Activated T-helper 1 cell treated with anti-CD3 and anti-CD28 coated beads, Interleukin-12 subunit alpha, Interleukin-12 subunit beta, Interleukin-2, Interleukin-4 antibody, amounts not matched to agents 30 ng/mL and 10 ng/mL and 1 ng/mL, durations not matched to agents 14 hours and 24 hours and 36 hours (primary cell): ENCODE measurements around the gene ZCCHC10. TPM values are rescaled to one million over a fixed set of nuclear protein-coding genes. Genes with fewer than 3 reads are reported as not detected.
"Not testable (repeated sequence)": the region's sequence is repeated elsewhere in the genome, so short reads cannot be mapped to it uniquely, and the experiment has no call there.

Experiments used
- DNase-seq: peaks from one replicate; pipeline ENCODE4 v3.0.0; 2021; ENCODE audit warnings: low spot score
- H3K27ac Mint-ChIP-seq: one replicate; pipeline ENCODE4 v1.8.0; 2021; ENCODE audit warnings: mild to moderate bottlenecking, mixed read lengths
- H3K27me3 Mint-ChIP-seq: one replicate; pipeline ENCODE4 v1.8.0; 2022; ENCODE audit warnings: mild to moderate bottlenecking, moderate library complexity, mixed read lengths; ENCODE audit not compliant: insufficient read depth
- H3K36me3 Mint-ChIP-seq: one replicate; pipeline ENCODE4 v1.8.0; 2021; ENCODE audit warnings: low read depth, mixed read lengths
- H3K4me1 Mint-ChIP-seq: one replicate; pipeline ENCODE4 v1.8.0; 2021; ENCODE audit warnings: low read depth, mixed read lengths
- H3K4me3 Mint-ChIP-seq: one replicate; pipeline ENCODE4 v1.8.0; 2021; ENCODE audit warnings: mild to moderate bottlenecking, moderate library complexity, mixed read lengths
- H3K9me3 Mint-ChIP-seq: one replicate; pipeline ENCODE4 v1.8.0; 2021; ENCODE audit warnings: mixed read lengths
- intact Hi-C: fragments of 100-400 bp; cut with micrococcal nuclease; formaldehyde crosslinking; loops from one replicate; pipeline ENCODE4 v1.15.1; 2024
- total RNA-seq: library from RNA; stranded (reverse); gene quantifications from 2 replicates; pipeline ENCODE4 v1.2.3, GENCODE V29; 2022

ZCCHC10 gene
- total RNA-seq, 1 donor from 2014 or later = 41.7 TPM

- Mint-ChIP-seq H3K9me3 (no peaks in the 10 kb centered on the region), H3K27me3 (peaks cover 12% of the 10 kb centered on the region), H3K27ac (no peak overlapping the region), H3K4me1 (no peaks in the 10 kb centered on the region), H3K36me3 (no peaks in the 10 kb centered on the region), H3K4me3 (no peak overlapping the region)
- intact Hi-C loops = no loop called here
- DNase-seq = no peak
These were observed 7.7 kb upstream of the ZCCHC10 start for GRCh38 chr5:133034064-133034463.

- no peaks in the 10 kb centered on the region for H3K4me1 Mint-ChIP-seq
- DNase-seq = no peak
- H3K27me3 Mint-ChIP-seq = peaks cover 12% of the 10 kb centered on the region
- no peaks in the 10 kb centered on the region for H3K9me3 Mint-ChIP-seq
- no peak overlapping the region for H3K4me3 Mint-ChIP-seq
- H3K27ac Mint-ChIP-seq = no peak overlapping the region
- intact Hi-C loops = no loop called here
- H3K36me3 Mint-ChIP-seq = no peaks in the 10 kb centered on the region
These were observed 6.7 kb upstream of the ZCCHC10 start for GRCh38 chr5:133032852-133033742.

GRCh38 chr5:133030343-133031005 is 4.1 kb upstream of the ZCCHC10 start:
- Mint-ChIP-seq H3K9me3 (no peaks in the 10 kb centered on the region), H3K27ac (no peak overlapping the region), H3K36me3 (peaks cover 3% of the 10 kb centered on the region), H3K27me3 (peaks cover 11% of the 10 kb centered on the region), H3K4me1 (peaks cover 9% of the 10 kb centered on the region), H3K4me3 (no peak overlapping the region)
- DNase-seq = no peak
- intact Hi-C loops = no loop called here

DNA sequence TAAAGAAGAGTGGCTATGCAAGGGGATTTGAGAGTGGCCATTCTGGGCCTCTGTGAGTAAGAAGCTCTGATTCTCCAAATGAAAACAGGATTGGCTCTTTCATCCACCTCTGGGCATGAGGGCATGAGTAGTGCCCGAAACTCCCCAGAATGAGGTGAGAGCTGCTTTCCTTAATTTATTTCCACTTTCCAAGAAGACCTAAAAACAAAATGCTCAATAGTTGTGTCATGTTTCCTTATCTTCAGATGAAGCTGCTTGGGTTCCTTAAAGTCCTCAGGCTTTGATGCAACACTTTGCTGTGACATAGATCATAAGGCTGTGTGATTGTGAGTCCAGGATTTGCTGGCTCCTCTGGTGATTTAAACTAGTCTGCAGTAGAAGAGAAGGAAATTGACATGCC is 3.1 kb upstream of the ZCCHC10 start:
- Mint-ChIP-seq H3K27ac (no peak overlapping the region), H3K36me3 (peaks cover 5% of the 10 kb centered on the region), H3K27me3 (peaks cover 9% of the 10 kb centered on the region), H3K9me3 (no peaks in the 10 kb centered on the region), H3K4me1 (peaks cover 16% of the 10 kb centered on the region), H3K4me3 (no peak overlapping the region)
- intact Hi-C loops = loop anchor here (10.0 kb wide), 1 partner anchor 135 kb away; no protein-coding TSS in a partner anchor
- no peak for DNase-seq

GRCh38 chr5:133026664-133027153 is 360 bp upstream of the ZCCHC10 start:
- Mint-ChIP-seq H3K27me3 (peaks cover 4% of the 10 kb centered on the region), H3K4me1 (peaks cover 23% of the 10 kb centered on the region), H3K4me3 (peak overlapping the region; percentile 90), H3K36me3 (peaks cover 13% of the 10 kb centered on the region), H3K27ac (peak overlapping the region; percentile 27), H3K9me3 (no peaks in the 10 kb centered on the region)
- no peak for DNase-seq
- intact Hi-C loops = loop anchor here (1.0 to 10.0 kb wide), 4 partner anchors 25 to 160 kb away; partner anchors contain the start of genes GDF9 and UQCRQ

- intact Hi-C loops, H3K4me3 Mint-ChIP-seq, H3K4me1 Mint-ChIP-seq, H3K27me3 Mint-ChIP-seq, H3K9me3 Mint-ChIP-seq, H3K27ac Mint-ChIP-seq, DNase-seq: not testable (repeated sequence)
- peaks cover 30% of the 10 kb centered on the region for H3K36me3 Mint-ChIP-seq
These were observed 6.9 kb downstream of the ZCCHC10 start for GRCh38 chr5:133019471-133019870.

- Mint-ChIP-seq H3K4me1 (no peaks in the 10 kb centered on the region), H3K27me3 (no peaks in the 10 kb centered on the region), H3K9me3 (no peaks in the 10 kb centered on the region), H3K27ac (no peak overlapping the region), H3K4me3 (no peak overlapping the region), H3K36me3 (peaks cover 23% of the 10 kb centered on the region)
- DNase-seq = no peak
- intact Hi-C loops = no loop called here
These were observed 8.4 kb downstream of the ZCCHC10 start for GRCh38 chr5:133017964-133018363.

DNA sequence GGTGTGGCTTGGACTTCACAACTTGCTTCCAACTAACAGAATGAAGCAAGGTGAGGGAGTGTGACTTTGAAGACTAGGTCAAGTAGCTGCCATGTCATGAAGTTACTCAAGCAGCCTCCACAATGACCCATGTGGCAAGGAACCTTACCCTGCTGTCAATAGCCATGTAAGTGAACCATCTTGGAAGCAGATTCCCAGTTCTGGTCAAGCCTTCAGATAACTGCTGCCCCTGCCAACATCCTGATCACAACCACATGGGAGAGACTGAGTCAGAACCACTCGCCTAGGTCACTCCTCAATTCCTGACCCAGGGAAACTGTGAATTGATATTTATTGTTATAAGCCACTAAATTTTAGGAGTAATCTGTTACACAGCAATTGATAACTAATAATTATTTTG is 10.9 kb downstream of the ZCCHC10 start:
- Mint-ChIP-seq H3K9me3 (no peaks in the 10 kb centered on the region), H3K4me1 (no peaks in the 10 kb centered on the region), H3K27me3 (no peaks in the 10 kb centered on the region), H3K27ac (no peak overlapping the region), H3K4me3 (no peak overlapping the region), H3K36me3 (peaks cover 22% of the 10 kb centered on the region)
- DNase-seq = no peak
- intact Hi-C loops = no loop called here

DNA sequence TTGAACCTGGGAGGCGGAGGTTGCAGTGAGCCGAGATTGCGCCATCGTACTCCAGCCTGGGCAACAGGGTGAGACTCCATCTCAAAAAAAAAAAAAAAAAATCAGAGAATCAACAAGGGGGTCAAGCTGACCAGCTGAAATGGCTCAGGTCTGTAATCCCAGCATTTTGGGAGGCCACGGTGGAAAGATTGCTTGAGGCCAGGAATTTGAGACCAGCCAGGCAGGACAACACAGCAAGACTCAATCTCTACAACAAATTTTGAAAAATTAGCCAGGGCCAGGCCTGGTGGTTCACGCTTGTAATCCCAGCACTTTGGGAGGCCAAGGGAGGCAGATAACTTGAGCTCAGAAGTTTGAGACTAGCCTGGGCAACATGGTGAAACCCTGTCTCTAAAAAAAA is 17.9 kb downstream of the ZCCHC10 start:
- intact Hi-C loops, H3K4me1 Mint-ChIP-seq, DNase-seq, H3K27me3 Mint-ChIP-seq, H3K9me3 Mint-ChIP-seq, H3K27ac Mint-ChIP-seq, H3K4me3 Mint-ChIP-seq: not testable (repeated sequence)
- peaks cover 14% of the 10 kb centered on the region for H3K36me3 Mint-ChIP-seq

DNA sequence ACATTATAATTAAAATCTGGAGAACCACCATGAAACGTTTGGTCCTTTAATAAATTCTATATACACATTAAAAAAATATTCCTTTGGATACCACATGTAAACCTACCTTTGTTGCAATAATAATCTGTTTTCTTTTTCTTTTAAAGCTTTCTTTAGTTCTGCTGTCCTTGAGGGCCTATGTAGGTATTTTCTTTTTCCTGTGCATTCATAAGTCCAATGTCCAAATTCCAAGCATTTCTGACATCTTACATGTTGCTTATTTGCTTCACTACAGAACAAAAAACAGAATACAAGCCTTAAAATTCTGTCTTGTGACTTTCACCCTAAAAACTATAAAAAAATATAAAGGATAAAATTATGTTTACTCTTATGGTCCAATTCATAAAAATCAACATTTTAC is 19.7 kb downstream of the ZCCHC10 start:
- Mint-ChIP-seq H3K4me3 (no peak overlapping the region), H3K4me1 (no peaks in the 10 kb centered on the region), H3K27me3 (no peaks in the 10 kb centered on the region), H3K27ac (no peak overlapping the region), H3K36me3 (peaks cover 21% of the 10 kb centered on the region), H3K9me3 (no peaks in the 10 kb centered on the region)
- intact Hi-C loops = no loop called here
- DNase-seq = no peak

GRCh38 chr5:132999246-132999645 is 27.1 kb downstream of the ZCCHC10 start:
- H3K27me3 Mint-ChIP-seq = no peaks in the 10 kb centered on the region
- H3K36me3 Mint-ChIP-seq = peaks cover 16% of the 10 kb centered on the region
- no peak overlapping the region for H3K4me3 Mint-ChIP-seq
- intact Hi-C loops = no loop called here
- no peaks in the 10 kb centered on the region for H3K9me3 Mint-ChIP-seq
- no peaks in the 10 kb centered on the region for H3K4me1 Mint-ChIP-seq
- DNase-seq = no peak
- H3K27ac Mint-ChIP-seq = no peak overlapping the region

GRCh38 chr5:132998556-132998955 is 27.8 kb downstream of the ZCCHC10 start:
- H3K36me3 Mint-ChIP-seq = peaks cover 16% of the 10 kb centered on the region
- DNase-seq = no peak
- no peak overlapping the region for H3K4me3 Mint-ChIP-seq
- no peaks in the 10 kb centered on the region for H3K27me3 Mint-ChIP-seq
- intact Hi-C loops = no loop called here
- no peaks in the 10 kb centered on the region for H3K4me1 Mint-ChIP-seq
- no peak overlapping the region for H3K27ac Mint-ChIP-seq
- H3K9me3 Mint-ChIP-seq = no peaks in the 10 kb centered on the region

DNA sequence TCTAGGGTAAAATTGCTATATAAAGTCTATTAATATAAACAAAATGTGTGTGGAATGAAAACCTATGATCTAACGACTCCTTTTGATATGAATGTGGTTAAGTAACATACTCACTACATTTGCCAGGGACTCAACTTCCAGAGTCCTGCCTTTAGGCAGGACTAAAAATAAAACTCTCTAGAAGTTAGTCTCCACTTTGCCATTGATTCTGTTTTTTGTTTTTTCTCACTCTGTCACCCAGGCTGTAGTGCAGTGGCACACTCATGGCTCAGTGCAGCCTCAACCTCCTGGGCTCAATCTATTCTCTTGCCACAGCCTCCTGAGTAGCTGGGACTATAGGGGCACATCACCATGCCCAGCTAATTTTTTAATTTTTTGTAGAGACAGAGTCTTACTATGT is 30.0 kb downstream of the ZCCHC10 start:
- H3K9me3 Mint-ChIP-seq = no peaks in the 10 kb centered on the region
- peaks cover 7% of the 10 kb centered on the region for H3K36me3 Mint-ChIP-seq
- intact Hi-C loops = no loop called here
- no peaks in the 10 kb centered on the region for H3K4me1 Mint-ChIP-seq
- H3K27me3 Mint-ChIP-seq = no peaks in the 10 kb centered on the region
- no peak overlapping the region for H3K4me3 Mint-ChIP-seq
- DNase-seq = no peak
- H3K27ac Mint-ChIP-seq = no peak overlapping the region
